Measurements from ENCODE around the gene RSBN1L. TPM values are rescaled to one million over a fixed set of nuclear protein-coding genes. Genes with fewer than 3 reads are reported as not detected.

The RSBN1L gene
- total RNA-seq, 1 experiment from 2014 or later, result 15.5 TPM

GRCh38 chr7:77766801-77767605 is 70.7 kb downstream of the RSBN1L start:
- peaks cover 24% of the 10 kb centered on the region for H3K79me2 ChIP-seq (ENCODE audit: insufficient read depth, low read length)
- H3K9ac ChIP-seq (ENCODE audit: low read length), result no peak overlapping the region
- ChIA-PET CTCF (no interaction called here), RAD21 (ENCODE audit: low non-redundant PET in 1 of 2, low total read pairs in 2 of 2, uncharacterized antibody in 2 of 2, unreplicated experiment in 2 of 2) (no interaction called here), POLR2A (no interaction called here)
- no peaks in the 10 kb centered on the region for H3K9me3 ChIP-seq (ENCODE audit: control insufficient read depth in 1 of 2, insufficient read depth in 1 of 2, low read depth in 1 of 2, low read length in 2 of 2)
- no peak overlapping the region for H2AFZ ChIP-seq (ENCODE audit: low read depth, low read length, poor library complexity, severe bottlenecking)
- intact Hi-C loops (cut with micrococcal nuclease), result no loop called here
- no peak overlapping the region for H3K4me3 ChIP-seq (replicated peaks in 1 of 2; ENCODE audit: low read depth in 1 of 2, low read length in 2 of 2)
- no peak for ATAC-seq
- no peaks in the 10 kb centered on the region for H3K27me3 ChIP-seq (ENCODE audit: insufficient read depth, low read length)
- peaks cover 0 to 4% of the 10 kb centered on the region in 2 experiments; a peak in 1 of 4 replicates for H3K36me3 ChIP-seq (ENCODE audit: control insufficient read depth in 1 of 2, insufficient read depth in 2 of 2, low read length in 2 of 2)
- no peak overlapping the region for H3K4me2 ChIP-seq (ENCODE audit: low read length)
- no peak overlapping the region for H3K27ac ChIP-seq (ENCODE audit: low read depth, low read length)
- no peaks in the 10 kb centered on the region for H3K9me2 ChIP-seq (ENCODE audit: insufficient read depth)
- DNase-seq (ENCODE audit: low read depth, low spot score), result no peak
- no peaks in the 10 kb centered on the region for H3K4me1 ChIP-seq (ENCODE audit: control insufficient read depth in 1 of 2, insufficient read depth in 2 of 2, low read length in 2 of 2)
- no TSS peak for BruUV-seq (replicated peaks)
- no peaks in the 10 kb centered on the region for H4K20me1 ChIP-seq (ENCODE audit: insufficient read depth)
- no peak for TF ChIP-seq SP1 (IDR thresholded peaks at IDR 0.05; ENCODE audit: low read depth)
- no peak for TF ChIP-seq POLR2AphosphoS5 (IDR thresholded peaks at IDR 0.05; ENCODE audit: low read depth, low read length)
- no peak for TF ChIP-seq ELF1 (IDR thresholded peaks at IDR 0.05; ENCODE audit: borderline replicate concordance, low read depth)
- TF ChIP-seq ZBTB33 (IDR thresholded peaks at IDR 0.05; ENCODE audit: extremely low read depth, insufficient replicate concordance, low read length), result no peak
- no peak for TF ChIP-seq EZH2phosphoT487 (IDR thresholded peaks at IDR 0.05; ENCODE audit: borderline replicate concordance)
- no peak for TF ChIP-seq MAX (IDR thresholded peaks at IDR 0.05)

All from HCT116 (cell line).